Left cardiac atrium (tissue), 4 donors: Measurements from ENCODE around the gene COA5. TPM values are rescaled to one million over a fixed set of nuclear protein-coding genes. Genes with fewer than 3 reads are reported as not detected.

ENCODE experiments used
- ATAC-seq, 2 donors: fragments of 200-7000 bp; cut with Tn5 transposase; one replicate each; pipeline ENCODE4 v1.9.1; 2020; ENCODE audit warnings: mild to moderate bottlenecking in 2 of 2, moderate library complexity in 2 of 2
- DNase-seq: peaks from one replicate; pipeline ENCODE4 v3.0.0-alpha.2; 2020
- intact Hi-C, 2 donors: fragments of 100-400 bp; cut with DNase I; formaldehyde crosslinking; loops; one replicate each; pipeline versions ENCODE4 v1.14.1 to v1.15.1; 2022 to 2023
- total RNA-seq, 2 donors: library from RNA; stranded (reverse); fragmentation: NEBNext Ultra II Directional; extraction: Animal tissue kit (Norgen Biotek cat#: 25700); gene quantifications; one replicate each; pipeline ENCODE4 v1.2.1, GENCODE V29; 2021
- donor health status: DM: no; HTN: yes; CAD: no.
- donor health status: DM: no; HTN: yes; CAD: no; lungs with severe emphysema.
- donor health status: DM: yes; HTN: yes; CAD: no.
- donor health status: Dilated cardiomyopathy.

COA5 gene
- total RNA-seq, 2 donors from 2014 or later = 23.1 to 23.7 TPM

DNA sequence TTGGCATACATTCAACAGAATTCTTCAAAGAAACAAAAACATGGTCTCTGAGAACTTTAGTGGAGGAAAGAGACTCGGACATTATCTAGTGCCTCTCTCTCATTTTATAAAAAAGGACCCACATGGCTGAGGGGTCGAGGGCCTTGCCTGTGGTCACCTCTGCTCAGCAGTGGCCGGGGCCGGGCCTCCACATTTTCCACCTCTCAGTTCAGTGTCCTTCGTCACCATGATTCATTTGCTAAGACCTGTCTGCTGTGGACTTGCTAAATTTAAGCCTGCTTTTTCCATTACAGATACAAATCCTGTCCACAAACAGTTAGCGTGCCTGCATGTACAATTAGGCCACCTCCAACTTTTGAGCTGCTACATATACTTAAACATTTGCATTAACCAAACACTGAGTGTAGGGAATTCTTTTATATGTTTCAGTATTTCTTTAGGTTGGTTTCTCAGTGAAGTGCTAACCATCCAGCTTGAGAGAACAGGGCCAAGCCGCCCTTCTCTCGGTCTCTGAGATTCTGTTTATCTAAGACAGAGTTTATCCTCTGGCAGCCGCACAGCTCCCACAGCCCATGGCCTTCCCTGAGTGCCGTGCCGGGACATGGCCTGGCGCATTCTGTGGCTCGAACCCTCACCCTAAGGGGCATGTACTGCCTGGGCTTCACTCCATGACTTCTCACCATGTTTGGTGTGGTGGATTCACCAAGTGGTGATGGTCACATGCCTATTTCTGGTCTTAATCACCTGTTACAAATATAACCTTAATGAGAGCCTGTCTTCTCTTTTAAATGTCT, 46.2 kb downstream of the COA5 start:
- intact Hi-C loops = loop anchor here in 1 of 2 donors (5.0 kb wide), 2 partner anchors 45 to 55 kb away; partner anchors contain the start of genes COA5 and UNC50
- ATAC-seq (peak; percentile 40 to 45), DNase-seq (no peak)

- DNase-seq = no peak
- intact Hi-C loops = loop anchor here in 1 of 2 donors (5.0 kb wide), 2 partner anchors 46 to 54 kb away; partner anchors contain the start of genes COA5 and UNC50
- no peak for ATAC-seq
Observed at GRCh38 chr2:98561018-98561417, 47.3 kb downstream of the COA5 start.

DNA sequence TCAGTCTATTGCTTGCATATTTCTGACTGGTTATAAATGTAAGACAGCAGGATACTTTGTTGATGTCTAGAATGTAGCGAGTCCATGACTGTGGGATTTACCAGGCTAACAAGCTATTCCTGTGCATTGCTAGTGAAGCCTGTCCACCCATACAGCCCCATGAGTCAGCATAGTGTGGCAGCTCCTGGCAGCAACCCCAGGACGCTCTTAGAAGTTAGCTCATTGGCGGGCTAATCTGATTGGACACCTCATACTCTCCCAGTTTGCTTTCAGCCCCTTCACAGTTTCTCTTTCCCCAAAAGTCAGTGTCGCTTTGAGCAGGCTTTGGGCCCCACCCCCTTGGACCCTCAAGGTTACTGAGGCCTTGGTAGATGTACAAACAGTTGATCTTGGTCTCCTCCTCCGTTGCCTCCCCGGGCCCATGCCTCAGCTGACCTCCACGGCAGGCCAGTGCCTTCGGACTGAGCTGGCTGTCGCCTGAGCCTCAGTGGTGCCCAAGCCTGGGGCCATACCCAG, 48.0 kb downstream of the COA5 start:
- peak; percentile 61 for DNase-seq
- peak; percentile 88 to 89 for ATAC-seq

DNA sequence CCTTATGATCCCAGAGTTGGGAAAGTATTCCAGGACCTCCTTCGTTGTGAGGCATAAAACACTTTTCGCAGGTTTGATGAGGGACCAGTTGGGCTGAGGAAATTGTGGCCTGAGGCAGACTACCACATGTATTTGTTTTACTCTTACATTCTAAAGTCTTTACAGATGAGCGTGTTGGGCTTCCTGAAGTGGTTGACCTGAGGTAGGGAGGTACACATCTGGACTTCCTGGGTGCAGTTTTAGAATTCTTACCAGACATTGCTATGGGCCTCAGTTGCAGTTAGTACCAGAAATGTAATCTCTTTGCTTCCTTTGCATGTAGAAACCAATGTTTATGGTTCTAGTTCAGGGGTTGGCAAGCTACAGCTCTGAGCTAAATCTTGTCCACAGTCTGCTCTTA, 48.7 kb downstream of the COA5 start:
- ATAC-seq = no peak

More for the DNA sequence above, 48.0 kb downstream of the COA5 start:
- intact Hi-C loops = loop anchor here in 1 of 2 donors (5.0 kb wide), 2 partner anchors 47 to 53 kb away; partner anchors contain the start of genes COA5 and UNC50

GRCh38 chr2:98558852-98559530, 49.3 kb downstream of the COA5 start:
- no peak for DNase-seq
- no peak for ATAC-seq
- intact Hi-C loops = no loop called here

More for the DNA sequence above, 48.7 kb downstream of the COA5 start:
- no peak for DNase-seq
- intact Hi-C loops = no loop called here

DNA sequence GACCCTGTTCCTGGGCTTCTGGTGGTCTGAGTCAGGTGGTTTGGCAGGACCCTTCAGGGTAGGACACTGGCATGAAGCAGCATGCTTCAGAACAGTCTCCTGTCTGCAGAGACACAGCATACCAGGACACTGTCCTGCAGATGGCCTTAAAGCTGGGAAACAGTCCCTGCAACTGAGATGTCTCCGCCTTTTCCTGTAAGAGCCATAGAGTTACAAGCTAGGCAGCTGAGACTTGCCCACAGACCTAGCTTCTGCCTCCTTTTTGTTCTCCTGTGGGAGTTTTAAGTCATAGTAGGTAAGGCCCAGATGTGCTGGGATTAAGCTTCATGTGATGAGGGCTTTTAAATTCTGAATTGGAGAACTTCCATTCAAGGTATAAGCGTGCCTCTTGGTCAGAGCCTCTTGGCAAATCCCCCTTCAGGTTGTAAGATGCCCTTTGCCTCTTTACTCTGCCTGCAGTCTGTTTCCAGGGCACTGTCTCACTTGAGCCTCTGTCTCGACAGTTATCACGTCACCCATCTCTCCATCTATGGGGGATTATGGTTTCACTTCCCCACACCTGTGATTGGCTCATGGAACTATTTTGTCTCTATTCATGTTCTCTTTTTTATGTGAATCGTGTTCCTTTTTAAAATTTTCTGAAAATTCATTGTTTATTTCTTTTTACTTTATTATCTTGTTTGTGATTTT, 51.8 kb downstream of the COA5 start:
- ATAC-seq = no peak
- DNase-seq = no peak
- intact Hi-C loops = no loop called here

GRCh38 chr2:98555696-98556095, 52.6 kb downstream of the COA5 start:
- no peak for ATAC-seq
- no peak for DNase-seq
- intact Hi-C loops = no loop called here

DNA sequence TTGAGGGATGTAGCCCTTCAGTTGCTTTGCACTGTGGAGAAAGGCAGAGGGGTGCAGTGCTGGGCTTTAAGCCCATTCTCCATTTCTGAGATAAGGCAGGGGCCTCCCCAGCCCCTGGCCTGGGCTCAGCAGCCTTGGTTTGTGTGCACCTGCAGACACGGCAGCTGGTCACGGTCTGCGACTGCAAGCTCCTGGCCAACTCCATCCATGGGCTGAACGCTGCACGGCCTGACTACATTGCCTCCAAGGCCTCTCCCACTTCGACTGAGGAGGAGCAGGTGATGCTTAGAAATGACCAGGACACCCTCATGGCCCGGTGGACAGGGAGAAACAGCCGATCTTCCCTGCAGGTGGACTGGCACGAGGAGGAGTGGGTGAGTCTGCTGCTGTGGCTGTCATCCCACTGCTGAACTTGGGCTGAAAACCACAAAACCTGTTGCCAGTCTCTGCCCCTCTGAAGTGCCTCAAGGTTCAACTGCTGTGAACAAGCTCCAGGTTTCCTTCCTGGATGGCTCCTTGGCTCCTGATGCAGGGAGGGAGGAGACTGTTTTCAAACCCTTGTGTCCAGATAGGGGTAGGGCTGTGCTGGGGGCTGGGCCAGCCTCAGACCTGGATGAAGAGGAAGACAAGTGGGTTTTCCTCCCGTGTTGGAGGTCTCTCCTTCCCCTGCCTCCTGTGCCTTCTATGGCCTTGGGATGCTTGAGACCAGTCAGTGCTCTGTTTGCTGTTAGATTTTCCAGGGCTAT, 54.0 kb downstream of the COA5 start:
- intact Hi-C loops = no loop called here
- no peak for ATAC-seq
- DNase-seq = no peak

DNA sequence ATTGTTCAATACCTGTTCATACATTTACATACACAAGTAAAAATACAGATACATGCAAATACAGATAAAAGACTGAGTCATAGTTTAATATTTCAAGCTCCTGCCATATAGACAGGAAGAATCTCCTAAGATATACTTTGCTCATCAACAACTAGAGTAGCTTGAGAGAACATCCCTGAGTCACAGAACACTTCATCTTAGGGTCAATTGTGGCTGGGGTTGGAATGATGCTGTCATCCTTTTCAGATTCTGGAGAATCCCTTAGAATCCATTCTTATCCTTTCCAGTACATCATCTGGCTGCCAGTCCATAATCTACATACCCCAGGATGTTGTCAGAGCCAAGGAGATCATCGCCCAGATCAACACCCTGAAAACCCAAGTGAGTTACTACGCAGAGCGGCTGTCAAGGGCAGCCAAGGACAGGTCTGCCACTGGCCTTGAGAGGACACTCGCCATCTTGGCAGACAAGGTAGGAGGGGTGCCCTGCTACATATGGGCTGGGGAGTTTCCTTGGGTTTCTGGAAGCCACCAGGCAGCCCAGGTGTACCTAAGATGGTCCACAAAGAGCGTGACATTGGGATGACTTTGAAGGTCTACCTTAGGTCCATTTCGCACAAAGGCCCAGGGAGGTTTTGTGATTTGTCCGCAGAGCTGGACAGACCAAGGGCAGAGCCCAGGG, 55.7 kb downstream of the COA5 start:
- ATAC-seq (no peak), DNase-seq (no peak)
- intact Hi-C loops = no loop called here

GRCh38 chr2:98551316-98551715, 57.0 kb downstream of the COA5 start:
- ATAC-seq (no peak), DNase-seq (no peak)
- intact Hi-C loops = no loop called here

- no peak for ATAC-seq
- DNase-seq = no peak
- intact Hi-C loops = no loop called here
Observed at GRCh38 chr2:98550165-98550564, 58.1 kb downstream of the COA5 start.

Other genes with a start within 250 kb of the COA5 start
- 10 to 100 TPM; 14.6 to 19.5 TPM for gene INPP4A, start 163.7 kb downstream of the COA5 start, total RNA-seq
- 10 to 100 TPM; 28.3 to 33.7 TPM for gene UNC50, start 77 bp upstream of the COA5 start, total RNA-seq
- gene MGAT4A, start 122.6 kb upstream of the COA5 start, total RNA-seq = 10 to 100 TPM; 28.2 to 41.6 TPM